ENCODE data around the gene TMEM35A.

DNA sequence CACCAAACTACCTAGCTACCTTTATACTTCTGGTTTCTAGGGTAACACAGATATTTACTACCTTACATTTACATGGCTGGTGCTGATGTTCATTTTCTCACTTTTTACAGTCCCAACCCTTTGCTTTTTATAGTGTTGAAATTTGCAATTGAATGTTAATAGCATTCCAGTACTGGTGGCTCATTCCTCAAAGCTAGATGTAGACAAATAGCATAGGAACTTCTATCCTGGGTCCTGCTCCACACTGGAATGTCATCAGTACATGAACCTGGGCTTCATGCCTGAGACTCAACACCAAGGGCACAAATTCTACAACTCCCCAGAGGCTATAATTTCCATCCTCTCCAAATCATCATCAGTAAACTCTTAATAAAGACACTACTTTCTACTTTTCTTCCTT, 16.5 kb upstream of the TMEM35A start:
- TF ChIP-seq, protein P1, sequence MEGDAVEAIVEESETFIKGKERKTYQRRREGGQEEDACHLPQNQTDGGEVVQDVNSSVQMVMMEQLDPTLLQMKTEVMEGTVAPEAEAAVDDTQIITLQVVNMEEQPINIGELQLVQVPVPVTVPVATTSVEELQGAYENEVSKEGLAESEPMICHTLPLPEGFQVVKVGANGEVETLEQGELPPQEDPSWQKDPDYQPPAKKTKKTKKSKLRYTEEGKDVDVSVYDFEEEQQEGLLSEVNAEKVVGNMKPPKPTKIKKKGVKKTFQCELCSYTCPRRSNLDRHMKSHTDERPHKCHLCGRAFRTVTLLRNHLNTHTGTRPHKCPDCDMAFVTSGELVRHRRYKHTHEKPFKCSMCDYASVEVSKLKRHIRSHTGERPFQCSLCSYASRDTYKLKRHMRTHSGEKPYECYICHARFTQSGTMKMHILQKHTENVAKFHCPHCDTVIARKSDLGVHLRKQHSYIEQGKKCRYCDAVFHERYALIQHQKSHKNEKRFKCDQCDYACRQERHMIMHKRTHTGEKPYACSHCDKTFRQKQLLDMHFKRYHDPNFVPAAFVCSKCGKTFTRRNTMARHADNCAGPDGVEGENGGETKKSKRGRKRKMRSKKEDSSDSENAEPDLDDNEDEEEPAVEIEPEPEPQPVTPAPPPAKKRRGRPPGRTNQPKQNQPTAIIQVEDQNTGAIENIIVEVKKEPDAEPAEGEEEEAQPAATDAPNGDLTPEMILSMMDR (IDR thresholded peaks at IDR 0.05; ENCODE audit: poor library complexity, severe bottlenecking): no peak
- TF ChIP-seq POLR2AphosphoS5 (IDR thresholded peaks at IDR 0.05): no peak
- no peak for TF ChIP-seq MXI1 (conservative IDR thresholded peaks at IDR 0.05; ENCODE audit: poor library complexity, severe bottlenecking)
- TF ChIP-seq EP300 (conservative IDR thresholded peaks at IDR 0.05; ENCODE audit: poor library complexity, severe bottlenecking): no peak
- no peak for TF ChIP-seq SMC3 (conservative IDR thresholded peaks at IDR 0.05; ENCODE audit: poor library complexity)
- TF ChIP-seq, protein P2, sequence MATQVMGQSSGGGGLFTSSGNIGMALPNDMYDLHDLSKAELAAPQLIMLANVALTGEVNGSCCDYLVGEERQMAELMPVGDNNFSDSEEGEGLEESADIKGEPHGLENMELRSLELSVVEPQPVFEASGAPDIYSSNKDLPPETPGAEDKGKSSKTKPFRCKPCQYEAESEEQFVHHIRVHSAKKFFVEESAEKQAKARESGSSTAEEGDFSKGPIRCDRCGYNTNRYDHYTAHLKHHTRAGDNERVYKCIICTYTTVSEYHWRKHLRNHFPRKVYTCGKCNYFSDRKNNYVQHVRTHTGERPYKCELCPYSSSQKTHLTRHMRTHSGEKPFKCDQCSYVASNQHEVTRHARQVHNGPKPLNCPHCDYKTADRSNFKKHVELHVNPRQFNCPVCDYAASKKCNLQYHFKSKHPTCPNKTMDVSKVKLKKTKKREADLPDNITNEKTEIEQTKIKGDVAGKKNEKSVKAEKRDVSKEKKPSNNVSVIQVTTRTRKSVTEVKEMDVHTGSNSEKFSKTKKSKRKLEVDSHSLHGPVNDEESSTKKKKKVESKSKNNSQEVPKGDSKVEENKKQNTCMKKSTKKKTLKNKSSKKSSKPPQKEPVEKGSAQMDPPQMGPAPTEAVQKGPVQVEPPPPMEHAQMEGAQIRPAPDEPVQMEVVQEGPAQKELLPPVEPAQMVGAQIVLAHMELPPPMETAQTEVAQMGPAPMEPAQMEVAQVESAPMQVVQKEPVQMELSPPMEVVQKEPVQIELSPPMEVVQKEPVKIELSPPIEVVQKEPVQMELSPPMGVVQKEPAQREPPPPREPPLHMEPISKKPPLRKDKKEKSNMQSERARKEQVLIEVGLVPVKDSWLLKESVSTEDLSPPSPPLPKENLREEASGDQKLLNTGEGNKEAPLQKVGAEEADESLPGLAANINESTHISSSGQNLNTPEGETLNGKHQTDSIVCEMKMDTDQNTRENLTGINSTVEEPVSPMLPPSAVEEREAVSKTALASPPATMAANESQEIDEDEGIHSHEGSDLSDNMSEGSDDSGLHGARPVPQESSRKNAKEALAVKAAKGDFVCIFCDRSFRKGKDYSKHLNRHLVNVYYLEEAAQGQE (IDR thresholded peaks at IDR 0.05; ENCODE audit: borderline replicate concordance): no peak
- TF ChIP-seq EZH2 (IDR thresholded peaks at IDR 0.05; ENCODE audit: borderline replicate concordance, insufficient read depth, low read length, poor library complexity, severe bottlenecking): no peak
- no peak for TF ChIP-seq TAF1 (IDR thresholded peaks at IDR 0.05; ENCODE audit: low read depth)

Measured in neural cell (in vitro differentiated cells).